Right cardiac atrium (tissue), 5 donors: ENCODE data around the gene POTEG. TPM values are rescaled to one million over a fixed set of nuclear protein-coding genes. Genes with fewer than 3 reads are reported as not detected.
A peak's percentile ranks its signal among the peaks of the same experiment; 100 is the strongest.
"Not testable (repeated sequence)": the region's sequence is repeated elsewhere in the genome, so short reads cannot be mapped to it uniquely, and the experiment has no call there.

Source experiments
- ATAC-seq, 2 donors: fragments of 200-7000 bp; cut with Tn5 transposase; one replicate each; pipeline versions ENCODE4 v1.8.0 to v1.9.1; 2020; ENCODE audit warnings: moderate library complexity in 2 of 2, mild to moderate bottlenecking in 1 of 2
- DNase-seq, 3 donors: peaks; one replicate each; pipeline ENCODE4 v3.0.0-alpha.2; 2020
- H3K27ac ChIP-seq: one replicate; pipeline ENCODE4 v1.5.1; 2013; ENCODE audit warnings: mild to moderate bottlenecking, low read length, control low read depth, moderate library complexity
- H3K27me3 ChIP-seq: one replicate; pipeline ENCODE4 v1.6.1; 2013; ENCODE audit not compliant: control insufficient read depth, insufficient read depth
- H3K4me1 ChIP-seq: one replicate; pipeline ENCODE4 v1.6.1; 2013; ENCODE audit warnings: low read length; ENCODE audit not compliant: control insufficient read depth, insufficient read depth
- H3K4me3 ChIP-seq: one replicate; pipeline ENCODE4 v1.5.1; 2013; ENCODE audit warnings: low read length, control low read depth
- H3K9me3 ChIP-seq: one replicate; pipeline ENCODE4 v1.6.1; 2013; ENCODE audit warnings: low read length; ENCODE audit not compliant: control insufficient read depth
- WGBS: extraction: QIAGEN DNeasy Blood & Tissue Kit; methylation state at CpG from one replicate; pipeline ENCODE4 v1.1.7; 2013; 5-methylcytosine and 5-hydroxymethylcytosine counted together
- intact Hi-C, 4 donors: fragments of 100-400 bp; cut with DNase I; formaldehyde crosslinking; loops; one replicate each; pipeline versions ENCODE4 v1.11.0 to v1.14.0; 2022 to 2023
- polyA plus RNA-seq: library from polyadenylated mRNA; stranded (reverse); fragments of 200-250 nt; gene quantifications from one replicate; pipeline ENCODE4 v1.2.3, GENCODE V29; 2013
- total RNA-seq, 4 donors: library from RNA; stranded (reverse); fragmentation: NEBNext Ultra II Directional; extraction: Animal tissue kit (Norgen Biotek cat#: 25700); gene quantifications; one replicate each; pipeline ENCODE4 v1.2.1, GENCODE V29; 2021
- donor health status: healthy with polysubstance abuse.
- donor health status: DM: no; HTN: yes; CAD: no.
- donor health status: DM: no; HTN: no; CAD: no.
- donor health status: DM: no; HTN: yes; CAD: no; lungs with severe emphysema.
- donor health status: DM: yes; HTN: yes; CAD: no.

The POTEG gene
- total and polyA plus RNA-seq, 5 donors = not detected

- H3K27me3 ChIP-seq, H3K9me3 ChIP-seq, H3K4me3 ChIP-seq, intact Hi-C loops, H3K27ac ChIP-seq, H3K4me1 ChIP-seq: not testable (repeated sequence)
- peak in 1 of 2 donors; percentile 33 for ATAC-seq
- DNase-seq = peak in 1 of 3 donors; percentile 16
- 81% methylated on average over 13 of the region's 13 CpGs for WGBS
Measured at GRCh38 chr14:19374451-19374903, 59.7 kb downstream of the POTEG start.

GRCh38 chr14:19372813-19373500 lies 61.2 kb downstream of the POTEG start:
- H3K4me1 ChIP-seq, H3K9me3 ChIP-seq, intact Hi-C loops, ATAC-seq, H3K4me3 ChIP-seq, H3K27me3 ChIP-seq, H3K27ac ChIP-seq: not testable (repeated sequence)
- peak in 2 of 3 donors; percentile 48 to 50 for DNase-seq
- 60% methylated on average over 49 of the region's 49 CpGs for WGBS

- H3K27ac ChIP-seq, H3K27me3 ChIP-seq, H3K9me3 ChIP-seq, H3K4me1 ChIP-seq, intact Hi-C loops, ATAC-seq, H3K4me3 ChIP-seq: not testable (repeated sequence)
- DNase-seq = peak in 1 of 3 donors; percentile 6
- 81% methylated on average over 10 of the region's 16 CpGs for WGBS
Measured at GRCh38 chr14:19371767-19372166, 62.4 kb downstream of the POTEG start.

- ATAC-seq, DNase-seq, H3K9me3 ChIP-seq, H3K4me3 ChIP-seq, intact Hi-C loops, H3K27me3 ChIP-seq, H3K27ac ChIP-seq, H3K4me1 ChIP-seq: not testable (repeated sequence)
- 97% methylated on average over 6 of the region's 16 CpGs for WGBS
Measured at GRCh38 chr14:19362803-19363202, 71.3 kb downstream of the POTEG start.

GRCh38 chr14:19362323-19362722 lies 71.8 kb downstream of the POTEG start:
- intact Hi-C loops = not testable (repeated sequence)
- WGBS = 90% methylated on average over 10 of the region's 18 CpGs

GRCh38 chr14:19361636-19362253 lies 72.4 kb downstream of the POTEG start:
- H3K9me3 ChIP-seq, ATAC-seq, DNase-seq, H3K4me1 ChIP-seq, intact Hi-C loops, H3K27me3 ChIP-seq, H3K4me3 ChIP-seq, H3K27ac ChIP-seq: not testable (repeated sequence)
- WGBS = 94% methylated on average over 14 of the region's 38 CpGs

More at GRCh38 chr14:19362323-19362722, 71.8 kb downstream of the POTEG start:
- not testable (repeated sequence) for ATAC-seq, H3K4me3 ChIP-seq, H3K9me3 ChIP-seq, H3K4me1 ChIP-seq, H3K27me3 ChIP-seq, H3K27ac ChIP-seq
- DNase-seq = peak in 1 of 3 donors; percentile 36

DNA sequence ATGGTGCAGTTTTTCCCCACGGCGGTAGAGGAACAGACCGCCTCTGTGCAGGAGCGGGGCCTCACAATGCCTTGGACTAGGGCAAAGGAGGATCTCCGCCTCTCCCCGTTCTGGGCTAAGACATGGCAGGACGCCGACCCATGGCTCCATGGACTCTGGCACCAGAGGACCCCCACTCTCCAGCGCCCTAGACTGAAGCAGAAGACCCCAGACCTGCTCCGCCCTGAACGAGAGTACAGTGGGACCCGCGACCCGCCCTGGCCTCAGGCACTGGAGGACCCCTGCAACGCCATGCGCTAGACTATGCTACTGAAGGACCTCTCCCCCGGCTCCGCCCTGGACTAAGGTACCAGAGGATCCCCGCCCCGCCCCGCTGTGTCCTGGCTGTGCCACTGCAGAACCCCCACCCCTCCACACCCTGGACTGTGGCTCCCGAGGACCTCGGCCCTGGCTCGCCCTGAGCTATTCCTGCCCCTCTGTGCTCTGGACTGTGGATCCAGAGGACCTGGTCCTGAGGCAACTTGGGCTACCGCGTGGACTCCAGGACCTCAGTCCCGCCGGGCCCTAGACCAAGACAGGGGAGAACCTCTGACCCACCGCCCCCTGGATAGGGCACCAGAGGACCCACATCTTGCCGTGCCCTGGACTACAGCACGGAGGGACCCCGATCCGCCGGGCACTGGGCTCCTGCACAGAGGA lies 73.1 kb downstream of the POTEG start:
- H3K4me1 ChIP-seq, H3K9me3 ChIP-seq, H3K27me3 ChIP-seq, H3K27ac ChIP-seq, H3K4me3 ChIP-seq, intact Hi-C loops: not testable (repeated sequence)
- 87% methylated on average over 8 of the region's 34 CpGs for WGBS
- ATAC-seq = peak in 1 of 2 donors; percentile 33
- DNase-seq = peak in 1 of 3 donors; percentile 14
